ENCODE results near the gene CPVL. TPM values are rescaled to one million over a fixed set of nuclear protein-coding genes. Genes with fewer than 3 reads are reported as not detected.
A peak's percentile ranks its signal among the peaks of the same experiment; 100 is the strongest.

CPVL gene
- 10 to 100 TPM in 1 of 2 donors, 1 to 10 TPM in 1; 4.0 to 17.9 TPM for total RNA-seq

GRCh38 chr7:29146057-29146706, at the start of gene CPVL:
Gene CPVL (minus strand): TSS chr7:29146537. CDS start chr7:29121061, 25,476 bp downstream.
- DNase-seq (peak; percentile 25 to 73 (median 62)), ATAC-seq (peak; percentile 58)
- peak within 1 kb of the TSS in 1 of 4 donors; percentile 47 for H3K27ac ChIP-seq
- peaks cover 25% of the 10 kb centered on the region for H3K4me1 ChIP-seq
- 2 to 8% methylated on average over 10 to 42 of the region's 42 CpGs for WGBS, 2 donors
- H3K36me3 ChIP-seq (replicated peaks in 1 of 2; ENCODE audit: insufficient read depth in 1 of 2, low read depth in 2 of 2) = no peaks in the 10 kb centered on the region
- TF ChIP-seq CTCF (IDR thresholded peaks at IDR 0.05) = no peak
- peak in 2 of 3 donors; percentile 51 to 57 for TF ChIP-seq POLR2A (IDR thresholded peaks at IDR 0.05)
- peak within 1 kb of the TSS in 1 of 2 donors; percentile 7 for H3K4me3 ChIP-seq
- H3K27me3 ChIP-seq = peaks cover 0 to 9% of the 10 kb centered on the region in 2 donors
- intact Hi-C loops (cut with DNase I) = no loop called here
- H3K9me3 ChIP-seq = no peaks in the 10 kb centered on the region

GRCh38 chr7:29194594-29195427, 48.5 kb upstream of the CPVL start, which contains the start of gene CHN2:
Gene CHN2 (plus strand): TSS chr7:29194775.
- DNase-seq = peak; percentile 79 to 83 (median 82)
- peaks cover 50% of the 10 kb centered on the region for H3K4me1 ChIP-seq
- peak; percentile 56 for ATAC-seq
- peak within 1 kb of the TSS; percentile 78 for H3K4me3 ChIP-seq
- intact Hi-C loops (cut with DNase I) = no loop called here
- WGBS, 2 donors = 0% methylated on average over 10 to 84 of the region's 89 CpGs
- TF ChIP-seq POLR2A (IDR thresholded peaks at IDR 0.05) = peak; percentile 78 to 87 (median 85)
- peak in 2 of 7 experiments; percentile 9 to 12 for TF ChIP-seq CTCF (IDR thresholded peaks at IDR 0.05)
- no peaks in the 10 kb centered on the region for H3K27me3 ChIP-seq
- H3K9me3 ChIP-seq = no peaks in the 10 kb centered on the region
- H3K27ac ChIP-seq = peak within 1 kb of the TSS; percentile 90 to 99 (median 94)
- H3K36me3 ChIP-seq (replicated peaks in 1 of 2; ENCODE audit: insufficient read depth in 1 of 2, low read depth in 2 of 2) = no peaks in the 10 kb centered on the region

GRCh38 chr7:29194206-29194593, 47.9 kb upstream of the CPVL start:
- no peaks in the 10 kb centered on the region for H3K27me3 ChIP-seq
- ATAC-seq (peak; percentile 10), DNase-seq (peak in 3 of 4 donors; percentile 41 to 55 (median 47))
- H3K4me1 ChIP-seq = peaks cover 56% of the 10 kb centered on the region
- H3K27ac ChIP-seq = peak overlapping the region; percentile 90 to 99 (median 94)
- H3K36me3 ChIP-seq (replicated peaks in 1 of 2; ENCODE audit: insufficient read depth in 1 of 2, low read depth in 2 of 2) = no peaks in the 10 kb centered on the region
- TF ChIP-seq POLR2A (IDR thresholded peaks at IDR 0.05) (no peak), CTCF (IDR thresholded peaks at IDR 0.05) (no peak)
- WGBS, 2 donors = 0% methylated on average over 16 of the region's 40 CpGs; no CpG with 5 or more reads in 1 of the 2 donors
- no peaks in the 10 kb centered on the region for H3K9me3 ChIP-seq
- peak overlapping the region; percentile 78 for H3K4me3 ChIP-seq
- intact Hi-C loops (cut with DNase I) = no loop called here

GRCh38 chr7:29193316-29194205, 47.2 kb upstream of the CPVL start:
- H3K27me3 ChIP-seq = no peaks in the 10 kb centered on the region
- ATAC-seq (no peak), DNase-seq (peak; percentile 32 to 59 (median 44))
- H3K4me3 ChIP-seq = peak overlapping the region; percentile 78
- TF ChIP-seq POLR2A (IDR thresholded peaks at IDR 0.05) (peak in 2 of 3 donors; percentile 27 to 39), CTCF (IDR thresholded peaks at IDR 0.05) (no peak)
- H3K27ac ChIP-seq = peak overlapping the region; percentile 90 to 99 (median 94)
- H3K9me3 ChIP-seq = no peaks in the 10 kb centered on the region
- 17 to 24% methylated on average over 17 to 26 of the region's 26 CpGs for WGBS, 2 donors
- H3K36me3 ChIP-seq (replicated peaks in 1 of 2; ENCODE audit: insufficient read depth in 1 of 2, low read depth in 2 of 2) = no peaks in the 10 kb centered on the region
- peaks cover 60% of the 10 kb centered on the region for H3K4me1 ChIP-seq
- intact Hi-C loops (cut with DNase I) = no loop called here

Data from body of pancreas (tissue), 4 donors.